Trophoblast cell (in vitro differentiated cells and primary cell): ENCODE data around the gene EEIG1.

Experiments used
- DNase-seq, 2 donors: peaks; one replicate each; pipeline ENCODE4 v3.0.0-alpha.2; 2016
- H2AFZ ChIP-seq: 2 replicates; pipeline ENCODE4 v1.6.1; 2013; ENCODE audit warnings: low read length, moderate library complexity, mild to moderate bottlenecking; ENCODE audit not compliant: insufficient read depth, poor library complexity
- H2AK5ac ChIP-seq: 2 replicates; pipeline ENCODE4 v1.6.1; 2013; ENCODE audit warnings: mild to moderate bottlenecking, low read length
- H2BK120ac ChIP-seq: 2 replicates; pipeline ENCODE4 v1.6.1; 2013; ENCODE audit warnings: low read length, mild to moderate bottlenecking, moderate library complexity; ENCODE audit not compliant: insufficient read depth, poor library complexity
- H2BK12ac ChIP-seq: 2 replicates; pipeline ENCODE4 v1.6.1; 2013; ENCODE audit warnings: mild to moderate bottlenecking, low read length, moderate library complexity
- H2BK5ac ChIP-seq: 2 replicates; pipeline ENCODE4 v1.6.1; 2013; ENCODE audit warnings: low read length, low read depth, moderate library complexity, mild to moderate bottlenecking; ENCODE audit not compliant: poor library complexity
- H3K14ac ChIP-seq: 2 replicates; pipeline ENCODE4 v1.6.1; 2013; ENCODE audit warnings: mild to moderate bottlenecking, low read length
- H3K18ac ChIP-seq: 2 replicates; pipeline ENCODE4 v1.6.1; 2013; ENCODE audit warnings: mild to moderate bottlenecking, low read length
- H3K23ac ChIP-seq: 2 replicates; pipeline ENCODE4 v1.6.1; 2013; ENCODE audit warnings: low read length
- H3K27ac ChIP-seq: 2 replicates; pipeline ENCODE4 v1.5.1; 2013; ENCODE audit warnings: low read depth, mild to moderate bottlenecking, inconsistent platforms, low read length, moderate library complexity
- H3K27me3 ChIP-seq: 2 replicates; pipeline ENCODE4 v1.6.1; 2013; ENCODE audit warnings: inconsistent platforms, mild to moderate bottlenecking, low read length, moderate library complexity; ENCODE audit not compliant: insufficient read depth
- H3K36me3 ChIP-seq, 2 experiments: 1 replicate in 1 of 2; 2 replicates in 1 of 2; pipeline ENCODE4 v1.6.1; 2013; ENCODE audit warnings: low read length in 2 of 2, mild to moderate bottlenecking in 2 of 2, moderate library complexity in 1 of 2; ENCODE audit not compliant: insufficient read depth in 2 of 2, control insufficient read depth in 1 of 2
- H3K4ac ChIP-seq: 2 replicates; pipeline ENCODE4 v1.6.1; 2013; ENCODE audit warnings: low read depth, mild to moderate bottlenecking, low read length, moderate library complexity
- H3K4me1 ChIP-seq, 2 experiments: 1 replicate in 1 of 2; 2 replicates in 1 of 2; pipeline ENCODE4 v1.6.1; 2013; ENCODE audit warnings: low read length in 2 of 2, mild to moderate bottlenecking in 2 of 2, moderate library complexity in 1 of 2; ENCODE audit not compliant: insufficient read depth in 2 of 2, control insufficient read depth in 1 of 2
- H3K4me2 ChIP-seq: 2 replicates; pipeline ENCODE4 v1.6.1; 2013; ENCODE audit warnings: inconsistent platforms, mild to moderate bottlenecking, low read length, moderate library complexity
- H3K4me3 ChIP-seq: 2 replicates; pipeline ENCODE4 v1.5.1; 2013; ENCODE audit warnings: mild to moderate bottlenecking, low read depth, low read length, inconsistent platforms
- H3K79me1 ChIP-seq: one replicate; pipeline ENCODE4 v1.6.1; 2013; ENCODE audit warnings: low read length
- H3K79me2 ChIP-seq: 2 replicates; pipeline ENCODE4 v1.6.1; 2013; ENCODE audit warnings: low read length, mild to moderate bottlenecking; ENCODE audit not compliant: control insufficient read depth, insufficient read depth, poor library complexity
- H3K9ac ChIP-seq: 2 replicates; pipeline ENCODE4 v1.6.1; 2013; ENCODE audit warnings: mild to moderate bottlenecking, low read length
- H3K9me3 ChIP-seq: 2 replicates; pipeline ENCODE4 v1.6.1; 2013; ENCODE audit warnings: low read depth, mild to moderate bottlenecking, control low read depth, inconsistent platforms, low read length; ENCODE audit not compliant: insufficient read depth
- H4K12ac ChIP-seq: 2 replicates; pipeline ENCODE4 v1.6.1; 2013; ENCODE audit warnings: low read depth, mild to moderate bottlenecking, low read length, moderate library complexity
- H4K8ac ChIP-seq: 2 replicates; pipeline ENCODE4 v1.6.1; 2013; ENCODE audit warnings: low read depth, mild to moderate bottlenecking, low read length, moderate library complexity
- H4K91ac ChIP-seq: one replicate; pipeline ENCODE4 v1.6.1; 2013; ENCODE audit warnings: low read depth, mild to moderate bottlenecking, low read length, moderate library complexity
- WGBS: extraction: QIAGEN DNeasy Blood & Tissue Kit; methylation state at CpG from one replicate; pipeline ENCODE4 v1.1.7; 2013; ENCODE audit warnings: missing lambda C conversion rate; ENCODE audit not compliant: insufficient read length, insufficient coverage; ENCODE audit errors: extremely low coverage; 5-methylcytosine and 5-hydroxymethylcytosine counted together

The EEIG1 gene

DNA sequence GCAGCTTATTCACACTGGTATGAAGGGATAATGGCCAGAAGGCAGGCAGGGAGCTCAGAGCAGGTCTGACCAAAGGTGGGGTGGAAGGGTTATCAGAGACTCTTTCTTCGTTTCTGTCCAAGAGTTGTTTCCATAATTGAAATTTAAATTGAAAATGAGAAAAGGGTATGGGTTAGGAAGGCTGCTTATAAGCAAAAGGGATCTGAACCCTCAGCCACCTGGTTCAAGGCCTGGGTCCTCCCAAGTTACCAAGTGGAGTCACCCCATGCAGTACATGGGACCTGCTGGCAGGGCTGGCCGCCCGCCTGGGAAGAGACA lies 17.8 kb downstream of the EEIG1 start:
- Histone ChIP-seq H2BK12ac (no peak overlapping the region), H3K79me1 (peaks cover 11% of the 10 kb centered on the region), H4K8ac (no peak overlapping the region), H3K9ac (no peak overlapping the region), H3K4ac (peak overlapping the region; percentile 20), H3K9me3 (peaks cover 3% of the 10 kb centered on the region), H3K36me3 (peaks cover 0 to 2% of the 10 kb centered on the region in 2 experiments), H3K14ac (no peak overlapping the region), H4K12ac (no peak overlapping the region), H3K4me1 (peaks cover 32 to 46% of the 10 kb centered on the region in 2 experiments), H2BK5ac (no peak overlapping the region), H3K4me2 (no peak overlapping the region), H2AFZ (no peak overlapping the region), H3K23ac (no peak overlapping the region), H3K18ac (no peak overlapping the region), H4K91ac (no peak overlapping the region), H3K27me3 (no peaks in the 10 kb centered on the region), H3K4me3 (no peak overlapping the region), H3K79me2 (peaks cover 32% of the 10 kb centered on the region), H2BK120ac (no peak overlapping the region), H3K27ac (no peak overlapping the region), H2AK5ac (no peak overlapping the region)
- DNase-seq, result no peak
- WGBS, result no CpG with 5 or more reads among the region's 3 CpGs

DNA sequence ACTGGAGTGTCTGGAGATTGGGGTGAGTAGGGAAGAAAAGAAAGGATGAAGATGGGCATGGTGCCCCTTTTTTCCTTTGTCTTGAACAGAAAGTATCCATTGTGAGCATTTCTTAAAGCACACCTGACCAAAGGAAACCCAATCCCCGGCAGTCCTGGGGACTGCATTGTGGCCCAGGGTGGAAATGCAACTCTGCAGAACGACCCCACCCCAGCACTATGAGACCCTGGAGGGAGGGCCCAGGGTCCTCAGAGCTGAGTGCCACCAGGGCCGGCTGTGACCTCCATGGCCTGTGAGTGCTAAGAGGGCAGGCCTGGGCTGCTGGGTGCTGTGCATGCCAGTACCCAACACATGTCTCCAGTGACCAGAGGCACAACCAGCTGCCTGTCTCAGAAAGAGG lies 18.5 kb downstream of the EEIG1 start:
- no peak overlapping the region for H3K4me2 ChIP-seq
- H3K79me2 ChIP-seq, result peaks cover 27% of the 10 kb centered on the region
- no peak overlapping the region for H4K12ac ChIP-seq
- H3K9ac ChIP-seq, result no peak overlapping the region
- H2AK5ac ChIP-seq, result no peak overlapping the region
- no peak overlapping the region for H2BK5ac ChIP-seq
- H3K9me3 ChIP-seq, result peaks cover 3% of the 10 kb centered on the region
- H3K36me3 ChIP-seq, result peaks cover 0 to 2% of the 10 kb centered on the region in 2 experiments
- no peak overlapping the region for H2AFZ ChIP-seq
- H3K18ac ChIP-seq, result no peak overlapping the region
- H4K8ac ChIP-seq, result no peak overlapping the region
- H3K79me1 ChIP-seq, result peaks cover 10% of the 10 kb centered on the region
- peak overlapping the region; percentile 46 for H3K4ac ChIP-seq
- no peak overlapping the region for H2BK120ac ChIP-seq
- no peak overlapping the region for H3K23ac ChIP-seq
- no peak overlapping the region for H3K14ac ChIP-seq
- no peak for DNase-seq
- peaks cover 32 to 41% of the 10 kb centered on the region in 2 experiments for H3K4me1 ChIP-seq
- no peaks in the 10 kb centered on the region for H3K27me3 ChIP-seq
- H3K4me3 ChIP-seq, result no peak overlapping the region
- no peak overlapping the region for H4K91ac ChIP-seq
- H2BK12ac ChIP-seq, result no peak overlapping the region
- WGBS, result no CpG with 5 or more reads among the region's 3 CpGs
- H3K27ac ChIP-seq, result no peak overlapping the region

DNA sequence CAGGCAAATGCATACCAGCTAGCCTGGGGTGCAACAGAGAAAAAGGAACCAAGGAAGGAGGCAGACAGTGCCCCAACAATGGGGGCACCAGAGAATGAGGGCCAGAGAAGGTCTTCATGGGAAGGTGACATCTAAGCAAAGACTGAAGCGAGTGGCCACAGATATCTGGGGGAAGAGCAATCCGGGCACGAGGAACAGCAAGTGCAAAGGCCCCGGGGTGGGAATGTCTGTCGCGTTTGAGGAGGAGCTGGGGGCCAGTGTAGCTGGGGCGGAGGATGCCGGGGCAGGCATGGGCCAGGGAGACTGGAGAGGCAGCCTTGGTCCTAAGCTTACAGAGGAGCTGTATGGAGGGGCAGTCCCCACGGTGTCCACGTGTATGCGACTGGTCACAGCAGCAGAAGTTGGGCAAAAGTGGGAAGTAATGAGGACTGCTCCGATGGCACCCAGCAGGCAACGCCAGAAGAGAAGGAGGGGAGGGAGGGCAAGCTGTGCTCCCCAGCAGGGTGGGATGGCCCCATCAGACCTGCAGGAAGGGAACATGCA lies 19.1 kb downstream of the EEIG1 start:
- H3K23ac ChIP-seq, result no peak overlapping the region
- H3K9ac ChIP-seq, result no peak overlapping the region
- no peak overlapping the region for H2BK12ac ChIP-seq
- H4K91ac ChIP-seq, result no peak overlapping the region
- H2AK5ac ChIP-seq, result no peak overlapping the region
- H2AFZ ChIP-seq, result no peak overlapping the region
- no CpG with 5 or more reads among the region's 13 CpGs for WGBS
- H3K36me3 ChIP-seq, result peaks cover 0 to 2% of the 10 kb centered on the region in 2 experiments
- no peak overlapping the region for H2BK5ac ChIP-seq
- peaks cover 32 to 39% of the 10 kb centered on the region in 2 experiments for H3K4me1 ChIP-seq
- peak overlapping the region; percentile 44 for H3K4ac ChIP-seq
- H3K27me3 ChIP-seq, result no peaks in the 10 kb centered on the region
- no peak overlapping the region for H4K8ac ChIP-seq
- no peak for DNase-seq
- peaks cover 24% of the 10 kb centered on the region for H3K79me2 ChIP-seq
- no peak overlapping the region for H2BK120ac ChIP-seq
- H3K4me3 ChIP-seq, result no peak overlapping the region
- H3K79me1 ChIP-seq, result peaks cover 10% of the 10 kb centered on the region
- H4K12ac ChIP-seq, result no peak overlapping the region
- no peak overlapping the region for H3K27ac ChIP-seq
- H3K14ac ChIP-seq, result no peak overlapping the region
- no peak overlapping the region for H3K18ac ChIP-seq
- H3K9me3 ChIP-seq, result peaks cover 3% of the 10 kb centered on the region
- no peak overlapping the region for H3K4me2 ChIP-seq

DNA sequence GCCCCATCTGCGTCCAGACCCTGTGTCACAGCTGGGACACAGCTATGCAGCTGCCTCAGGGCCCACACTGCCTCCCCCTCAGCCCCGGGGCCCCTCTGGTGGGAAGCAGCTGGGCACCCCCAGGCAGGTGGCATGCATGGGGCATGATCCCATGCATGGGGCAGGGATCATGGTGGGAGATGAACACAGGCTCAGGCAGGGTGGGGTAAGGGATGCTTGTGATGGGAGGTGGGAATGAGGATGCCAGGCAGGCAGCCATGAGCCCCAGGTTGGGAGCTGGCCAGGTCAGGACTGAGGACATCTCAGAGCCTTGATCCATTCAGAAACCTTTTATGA lies 19.7 kb downstream of the EEIG1 start:
- Histone ChIP-seq H3K9me3 (peaks cover 3% of the 10 kb centered on the region), H4K12ac (no peak overlapping the region), H3K4me2 (no peak overlapping the region), H3K14ac (no peak overlapping the region), H4K91ac (no peak overlapping the region), H4K8ac (no peak overlapping the region), H3K4ac (peak overlapping the region; percentile 26), H3K27me3 (no peaks in the 10 kb centered on the region), H3K27ac (no peak overlapping the region), H2AK5ac (no peak overlapping the region), H3K36me3 (peaks cover 0 to 2% of the 10 kb centered on the region in 2 experiments), H3K79me2 (peaks cover 21% of the 10 kb centered on the region), H2BK12ac (no peak overlapping the region), H3K18ac (no peak overlapping the region), H3K4me1 (peaks cover 32 to 36% of the 10 kb centered on the region in 2 experiments), H3K4me3 (no peak overlapping the region), H3K79me1 (peaks cover 9% of the 10 kb centered on the region), H3K9ac (no peak overlapping the region), H2AFZ (no peak overlapping the region), H2BK120ac (no peak overlapping the region), H2BK5ac (no peak overlapping the region), H3K23ac (no peak overlapping the region)
- WGBS, result no CpG with 5 or more reads among the region's 2 CpGs
- DNase-seq, result no peak
